ENCODE measurements around the gene HERC2.

DNA sequence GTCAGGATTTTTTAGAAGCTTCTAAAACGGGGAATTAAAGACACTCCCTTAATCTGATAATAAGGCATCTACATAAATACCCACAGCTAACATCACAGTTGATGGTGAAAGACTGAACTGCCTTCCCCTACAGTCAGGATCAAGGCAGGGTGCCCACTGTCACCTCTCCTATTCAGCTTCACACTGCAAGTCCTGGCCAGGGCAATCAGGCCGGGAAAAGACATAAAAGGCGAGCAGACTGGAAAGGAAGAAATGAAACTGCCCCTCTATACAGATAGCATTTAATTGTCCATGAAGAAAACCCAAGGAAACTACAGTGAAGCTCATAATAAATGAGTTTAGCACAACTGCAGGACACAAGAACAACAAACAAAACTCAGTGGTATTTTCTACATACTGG, 61.7 kb downstream of the HERC2 start:
- TF ChIP-seq POLR2A (IDR thresholded peaks at IDR 0.05) = no peak
- TF ChIP-seq, protein P1, sequence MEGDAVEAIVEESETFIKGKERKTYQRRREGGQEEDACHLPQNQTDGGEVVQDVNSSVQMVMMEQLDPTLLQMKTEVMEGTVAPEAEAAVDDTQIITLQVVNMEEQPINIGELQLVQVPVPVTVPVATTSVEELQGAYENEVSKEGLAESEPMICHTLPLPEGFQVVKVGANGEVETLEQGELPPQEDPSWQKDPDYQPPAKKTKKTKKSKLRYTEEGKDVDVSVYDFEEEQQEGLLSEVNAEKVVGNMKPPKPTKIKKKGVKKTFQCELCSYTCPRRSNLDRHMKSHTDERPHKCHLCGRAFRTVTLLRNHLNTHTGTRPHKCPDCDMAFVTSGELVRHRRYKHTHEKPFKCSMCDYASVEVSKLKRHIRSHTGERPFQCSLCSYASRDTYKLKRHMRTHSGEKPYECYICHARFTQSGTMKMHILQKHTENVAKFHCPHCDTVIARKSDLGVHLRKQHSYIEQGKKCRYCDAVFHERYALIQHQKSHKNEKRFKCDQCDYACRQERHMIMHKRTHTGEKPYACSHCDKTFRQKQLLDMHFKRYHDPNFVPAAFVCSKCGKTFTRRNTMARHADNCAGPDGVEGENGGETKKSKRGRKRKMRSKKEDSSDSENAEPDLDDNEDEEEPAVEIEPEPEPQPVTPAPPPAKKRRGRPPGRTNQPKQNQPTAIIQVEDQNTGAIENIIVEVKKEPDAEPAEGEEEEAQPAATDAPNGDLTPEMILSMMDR (IDR thresholded peaks at IDR 0.05) = no peak
